ENCODE results near the gene RHOB. TPM values are rescaled to one million over a fixed set of nuclear protein-coding genes. Genes with fewer than 3 reads are reported as not detected.

The RHOB gene
- total and polyA plus RNA-seq, 2 experiments from 2014 or later = 15.4 to 92.1 TPM

DNA sequence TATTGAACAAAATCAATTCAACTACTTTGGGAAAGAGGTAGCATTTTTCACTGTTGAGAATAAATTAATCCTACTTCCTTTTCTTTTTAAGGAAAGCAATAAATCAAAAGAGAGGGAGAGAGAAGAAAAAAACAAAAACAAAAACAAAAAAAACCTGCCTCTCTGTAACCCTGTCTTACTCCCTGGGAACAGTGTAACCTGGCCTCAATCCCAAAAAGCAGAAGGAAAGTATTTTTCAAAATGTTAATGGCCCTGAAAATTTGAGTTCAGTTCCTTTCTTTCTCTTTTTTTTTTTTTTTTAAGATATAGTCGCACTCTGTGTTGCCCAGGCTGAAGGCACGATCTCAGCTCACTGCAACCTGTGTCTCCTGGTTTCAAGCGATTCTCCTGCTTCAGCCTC, 35.9 kb downstream of the RHOB start:
- Histone ChIP-seq H3K36me3 (no peaks in the 10 kb centered on the region), H3K4me3 (no peak overlapping the region), H3K27me3 (no peaks in the 10 kb centered on the region), H3K4me1 (ENCODE audit: low read depth) (no peaks in the 10 kb centered on the region), H3K27ac (no peak overlapping the region), H3K9me3 (ENCODE audit: low read depth) (no peaks in the 10 kb centered on the region)
- TF ChIP-seq, protein P1, sequence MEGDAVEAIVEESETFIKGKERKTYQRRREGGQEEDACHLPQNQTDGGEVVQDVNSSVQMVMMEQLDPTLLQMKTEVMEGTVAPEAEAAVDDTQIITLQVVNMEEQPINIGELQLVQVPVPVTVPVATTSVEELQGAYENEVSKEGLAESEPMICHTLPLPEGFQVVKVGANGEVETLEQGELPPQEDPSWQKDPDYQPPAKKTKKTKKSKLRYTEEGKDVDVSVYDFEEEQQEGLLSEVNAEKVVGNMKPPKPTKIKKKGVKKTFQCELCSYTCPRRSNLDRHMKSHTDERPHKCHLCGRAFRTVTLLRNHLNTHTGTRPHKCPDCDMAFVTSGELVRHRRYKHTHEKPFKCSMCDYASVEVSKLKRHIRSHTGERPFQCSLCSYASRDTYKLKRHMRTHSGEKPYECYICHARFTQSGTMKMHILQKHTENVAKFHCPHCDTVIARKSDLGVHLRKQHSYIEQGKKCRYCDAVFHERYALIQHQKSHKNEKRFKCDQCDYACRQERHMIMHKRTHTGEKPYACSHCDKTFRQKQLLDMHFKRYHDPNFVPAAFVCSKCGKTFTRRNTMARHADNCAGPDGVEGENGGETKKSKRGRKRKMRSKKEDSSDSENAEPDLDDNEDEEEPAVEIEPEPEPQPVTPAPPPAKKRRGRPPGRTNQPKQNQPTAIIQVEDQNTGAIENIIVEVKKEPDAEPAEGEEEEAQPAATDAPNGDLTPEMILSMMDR (IDR thresholded peaks at IDR 0.05; ENCODE audit: low read depth, low read length) = no peak
- DNase-seq (ENCODE audit: low read depth in 1 of 2, low spot score in 1 of 2) = no peak

DNA sequence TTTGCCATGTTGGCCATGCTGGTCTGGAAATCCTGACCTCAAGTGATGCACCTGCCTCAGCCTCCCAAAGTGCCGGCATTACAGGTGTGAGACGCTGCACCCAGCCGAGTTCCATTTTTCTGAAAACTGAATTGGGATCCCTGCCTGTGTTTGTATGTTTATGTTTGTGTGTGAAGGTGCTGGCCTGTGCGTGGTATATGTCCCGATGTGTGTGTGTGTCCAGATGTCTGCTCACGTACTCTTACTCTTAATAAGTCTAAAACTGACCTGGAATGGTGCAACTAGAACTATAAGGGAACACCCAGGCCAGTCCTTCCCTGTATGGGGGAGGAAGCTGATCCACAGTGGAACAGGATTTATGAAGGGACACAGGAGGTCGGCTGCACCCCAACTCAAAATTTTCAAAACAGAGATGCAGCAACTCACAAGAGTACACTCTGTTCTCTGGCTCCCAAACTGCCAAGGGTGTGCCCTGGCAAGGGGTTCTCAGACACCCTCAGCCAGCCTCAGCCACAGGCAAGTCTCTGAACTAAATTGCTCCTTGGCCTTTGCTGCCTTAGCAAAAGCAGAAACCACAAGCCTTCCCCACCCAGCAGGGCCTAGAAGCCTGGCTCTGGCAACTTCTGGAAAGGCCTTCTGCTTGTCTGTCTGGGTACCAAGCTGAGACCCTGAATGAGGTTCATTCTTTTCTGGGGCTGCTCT, 36.5 kb downstream of the RHOB start:
- TF ChIP-seq, protein P1 (IDR thresholded peaks at IDR 0.05; ENCODE audit: low read depth, low read length) = no peak
- H3K27me3 ChIP-seq = no peaks in the 10 kb centered on the region
- no peaks in the 10 kb centered on the region for H3K4me1 ChIP-seq (ENCODE audit: low read depth)
- H3K9me3 ChIP-seq (ENCODE audit: low read depth) = no peaks in the 10 kb centered on the region
- no peaks in the 10 kb centered on the region for H3K36me3 ChIP-seq
- no peak for DNase-seq (ENCODE audit: low read depth in 1 of 2, low spot score in 1 of 2)
- no peak overlapping the region for H3K4me3 ChIP-seq
- H3K27ac ChIP-seq = no peak overlapping the region

DNA sequence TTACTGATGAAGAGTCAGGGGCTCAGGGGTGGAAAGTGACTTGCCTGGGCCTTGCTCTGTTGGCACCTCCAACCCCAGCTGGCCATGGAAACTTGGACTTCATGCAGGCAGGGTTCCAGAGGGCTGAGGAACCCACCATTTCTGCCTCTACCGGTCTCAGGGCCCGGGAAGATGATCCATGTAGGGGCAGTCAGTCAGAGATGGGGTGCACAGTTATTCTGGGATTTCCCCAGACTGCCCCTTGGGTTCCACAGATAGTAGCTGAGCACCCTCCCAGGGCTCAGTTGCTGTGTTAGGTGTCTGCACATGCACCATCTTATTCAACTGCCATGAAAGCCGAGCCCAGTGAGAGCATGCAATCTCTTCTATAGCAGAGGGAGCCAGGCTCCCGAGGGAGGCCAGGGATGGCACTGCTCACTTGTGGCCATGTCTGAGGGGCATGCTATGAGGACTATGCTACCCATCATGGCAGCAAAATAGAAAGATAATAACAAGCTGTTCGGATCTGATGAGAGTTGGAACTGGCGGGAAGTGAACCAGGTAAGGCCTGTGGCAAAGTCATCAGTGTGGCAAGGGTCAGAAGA, 37.3 kb downstream of the RHOB start:
- no peak for DNase-seq (ENCODE audit: low read depth in 1 of 2, low spot score in 1 of 2)

DNA sequence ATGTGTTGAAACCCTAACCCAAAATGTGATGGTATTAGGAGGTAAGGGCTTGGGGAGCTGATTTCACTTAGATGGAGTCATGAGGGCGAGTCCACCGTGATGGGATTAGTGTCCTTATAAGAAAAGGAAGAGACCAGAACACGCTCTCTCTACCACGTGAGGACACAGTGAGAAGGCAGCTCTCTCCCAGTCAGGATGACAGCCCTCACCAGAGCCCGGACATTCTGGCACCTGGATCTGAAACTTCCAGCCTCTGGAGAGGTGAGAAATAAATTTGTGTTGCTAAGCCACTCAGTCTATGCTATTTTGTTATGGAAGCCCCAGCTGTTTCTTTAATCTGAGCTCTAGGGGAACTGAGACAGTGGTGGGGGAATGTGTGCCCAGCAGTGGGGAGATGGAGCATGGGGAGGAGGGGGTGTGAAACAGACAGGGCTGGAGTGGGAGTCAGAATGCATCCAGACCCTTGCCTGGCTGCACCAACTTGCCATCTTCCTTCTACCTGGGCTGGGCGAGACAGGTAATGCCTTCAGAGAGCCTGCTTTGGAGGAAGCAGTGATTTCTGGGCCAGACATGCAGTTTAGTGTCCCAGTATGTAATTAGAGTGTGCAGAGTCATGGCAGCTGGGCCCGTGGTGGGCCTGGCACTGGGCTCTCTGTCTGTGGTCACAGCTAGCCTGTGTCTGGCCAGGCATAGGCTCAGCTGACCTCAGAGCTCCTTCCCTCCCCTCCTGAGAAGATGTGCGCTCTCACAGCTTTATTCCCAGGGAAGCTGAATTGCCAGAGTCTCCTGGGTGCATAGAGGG, 38.1 kb downstream of the RHOB start:
- Histone ChIP-seq H3K36me3 (no peaks in the 10 kb centered on the region), H3K27me3 (no peaks in the 10 kb centered on the region), H3K27ac (no peak overlapping the region), H3K4me1 (ENCODE audit: low read depth) (peaks cover 2% of the 10 kb centered on the region), H3K4me3 (no peak overlapping the region), H3K9me3 (ENCODE audit: low read depth) (no peaks in the 10 kb centered on the region)
- TF ChIP-seq, protein P1 (IDR thresholded peaks at IDR 0.05; ENCODE audit: low read depth, low read length) = no peak
- DNase-seq (ENCODE audit: low read depth in 1 of 2, low spot score in 1 of 2) = no peak

More for the DNA sequence above, 37.3 kb downstream of the RHOB start:
- Histone ChIP-seq H3K4me3 (no peak overlapping the region), H3K36me3 (no peaks in the 10 kb centered on the region), H3K4me1 (ENCODE audit: low read depth) (peaks cover 2% of the 10 kb centered on the region), H3K9me3 (ENCODE audit: low read depth) (no peaks in the 10 kb centered on the region), H3K27me3 (no peaks in the 10 kb centered on the region), H3K27ac (no peak overlapping the region)
- TF ChIP-seq, protein P1 (IDR thresholded peaks at IDR 0.05; ENCODE audit: low read depth, low read length) = no peak

DNA sequence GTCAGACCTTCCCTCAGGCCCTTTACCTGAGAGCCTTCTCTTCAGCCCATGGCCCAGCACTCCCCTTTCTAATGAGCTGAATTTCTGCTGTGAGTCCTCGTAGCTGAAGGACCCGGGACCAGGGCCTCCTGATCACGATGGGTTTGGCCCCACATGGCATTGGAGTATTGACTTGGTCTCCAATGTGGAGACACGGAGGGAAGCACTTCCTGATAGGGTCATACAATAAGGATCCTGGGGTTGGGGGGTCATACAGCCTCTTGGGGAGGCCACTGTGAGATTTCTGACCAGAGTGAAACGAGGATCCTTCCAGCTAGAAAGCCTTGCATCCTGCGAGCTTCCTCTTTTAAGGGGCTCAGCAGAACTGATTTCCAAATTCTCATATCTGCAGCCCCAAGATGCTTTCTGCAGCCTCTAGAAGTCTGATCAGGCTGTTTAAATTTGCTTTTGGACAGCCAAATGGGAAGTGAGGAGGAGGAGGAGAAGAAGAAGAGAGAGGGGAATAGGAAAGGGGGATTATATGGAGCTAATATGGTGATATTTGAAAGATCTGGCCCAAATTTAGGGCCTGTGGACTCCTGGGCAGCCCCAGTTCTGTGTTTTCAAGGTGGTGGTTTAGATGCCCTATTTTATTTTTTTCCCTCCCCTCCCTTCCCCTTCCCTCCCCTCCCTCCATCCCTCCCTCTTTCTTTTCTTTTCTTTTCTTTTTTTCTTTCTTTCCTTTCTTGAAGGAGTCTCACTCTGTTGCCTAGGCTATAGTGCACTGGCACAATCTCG, 38.9 kb downstream of the RHOB start:
- H3K9me3 ChIP-seq (ENCODE audit: low read depth) = no peaks in the 10 kb centered on the region
- no peaks in the 10 kb centered on the region for H3K36me3 ChIP-seq
- no peak overlapping the region for H3K4me3 ChIP-seq
- H3K27me3 ChIP-seq = no peaks in the 10 kb centered on the region
- no peak for DNase-seq (ENCODE audit: low read depth in 1 of 2, low spot score in 1 of 2)
- peaks cover 2% of the 10 kb centered on the region for H3K4me1 ChIP-seq (ENCODE audit: low read depth)
- H3K27ac ChIP-seq = no peak overlapping the region
- TF ChIP-seq, protein P1 (IDR thresholded peaks at IDR 0.05; ENCODE audit: low read depth, low read length) = no peak
